K562 (cell line): Measurements from ENCODE around the gene PRKAR2B. TPM values are rescaled to one million over a fixed set of nuclear protein-coding genes. Genes with fewer than 3 reads are reported as not detected.
A peak's percentile ranks its signal among the peaks of the same experiment; 100 is the strongest.
"Not testable (repeated sequence)": the region's sequence is repeated elsewhere in the genome, so short reads cannot be mapped to it uniquely, and the experiment has no call there.

ENCODE experiments used
- ATAC-seq: fragments of 200-7000 bp; cut with Tn5 transposase; 3 replicates; pipeline ENCODE4 v1.9.1; 2020; ENCODE audit warnings: moderate library complexity
- BruUV-seq: library from RNA; stranded (reverse); fragments of 400-500 nt; replicated peaks from 2 replicates; lab custom pipeline; 2021; lab: Mats Ljungman, UMichigan
- CTCF ChIA-PET: fragments of 300-600 bp; formaldehyde crosslinking; extraction: SDS; loops from one replicate; lab custom pipeline; 2021; ENCODE audit warnings: low intra/inter-chr PET ratio; lab: Yijun Ruan, JAX
- POLR2A ChIA-PET: fragments of 300-600, 350-650 bp; sonication (Branson Sonifier 250); formaldehyde crosslinking; extraction: SDS; loops from one replicate; lab custom pipeline; 2021; ENCODE audit warnings: antibody characterized with exemption, inconsistent platforms; lab: Yijun Ruan, JAX
- DNase-seq, 4 experiments: peaks; one replicate each; pipeline versions ENCODE4 v3.0.0 to v3.0.0-alpha.2; 2011 to 2018; ENCODE audit warnings: low spot score in 3 of 4, mixed read lengths in 3 of 4; ENCODE audit errors: extremely low read depth in 1 of 4
- FAIRE-seq: peaks from 2 replicates; lab custom pipeline; 2011; peaks lifted over from hg19 to GRCh38; lab: Jason Lieb, UNC
- H2AFZ ChIP-seq: 2 replicates; pipeline ENCODE4 v1.6.0; 2011; ENCODE audit warnings: low read depth, low read length, control low read depth, inconsistent platforms
- H3K27ac ChIP-seq: fragments of 200-600 bp; 3 replicates; pipeline ENCODE4 v1.8.0; 2011; ENCODE audit warnings: low read depth, mild to moderate bottlenecking, control low read depth, inconsistent platforms, low read length, moderate library complexity, mixed read lengths; ENCODE audit errors: extremely low read depth
- H3K27me3 ChIP-seq, 2 experiments: fragments of 300-600 bp in 1 of 2; 2 replicates in 1 of 2; 3 replicates in 1 of 2; pipeline versions ENCODE4 v1.6.0 to v1.8.0; 2011; ENCODE audit warnings: inconsistent platforms in 2 of 2, low read length in 2 of 2, mild to moderate bottlenecking in 1 of 2, mixed read lengths in 1 of 2, moderate library complexity in 1 of 2; ENCODE audit not compliant: control insufficient read depth in 2 of 2, insufficient read depth in 2 of 2
- H3K36me3 ChIP-seq: fragments of 300-600 bp; 3 replicates; pipeline ENCODE4 v1.8.0; 2011; ENCODE audit warnings: mild to moderate bottlenecking, low read length, inconsistent platforms; ENCODE audit not compliant: control insufficient read depth, insufficient read depth
- H3K4me1 ChIP-seq, 2 experiments: fragments of 200-600 bp in 1 of 2; replicated peaks in 1 of 2; 2 replicates in 1 of 2; 3 replicates in 1 of 2; pipeline versions ENCODE4 v1.5.1 to v1.8.0; 2011; ENCODE audit warnings: inconsistent platforms in 2 of 2, low read length in 2 of 2, mild to moderate bottlenecking in 1 of 2, mixed read lengths in 1 of 2, moderate library complexity in 1 of 2; ENCODE audit not compliant: control insufficient read depth in 2 of 2, insufficient read depth in 2 of 2
- H3K4me2 ChIP-seq: 2 replicates; pipeline ENCODE4 v1.6.1; 2011; ENCODE audit warnings: low read length, control low read depth, inconsistent platforms, mixed read lengths; ENCODE audit not compliant: insufficient read depth
- H3K4me3 ChIP-seq: fragments of 200-600 bp; sonication (generic), shearing (Covaris generic); 2 replicates; pipeline ENCODE4 v1.5.1; 2016; ENCODE audit warnings: control low read depth, inconsistent platforms
- H3K79me2 ChIP-seq: fragments of 200-600 bp; 3 replicates; pipeline ENCODE4 v1.8.0; 2011; ENCODE audit warnings: low read length, inconsistent platforms; ENCODE audit not compliant: control insufficient read depth, insufficient read depth
- H3K9ac ChIP-seq, 2 experiments: 2 replicates each; pipeline versions ENCODE4 v1.6.0 to v1.6.1; 2011; ENCODE audit warnings: low read depth in 2 of 2, low read length in 2 of 2, control low read depth in 1 of 2, inconsistent platforms in 1 of 2, mild to moderate bottlenecking in 1 of 2, mixed read lengths in 1 of 2; ENCODE audit not compliant: insufficient read depth in 1 of 2
- H3K9me1 ChIP-seq: one replicate; pipeline ENCODE4 v1.6.0; 2011; ENCODE audit warnings: inconsistent platforms, mild to moderate bottlenecking, low read length, moderate library complexity; ENCODE audit not compliant: control insufficient read depth, insufficient read depth
- H3K9me3 ChIP-seq: replicated peaks from 2 replicates; pipeline ENCODE4 v1.5.1; 2011; ENCODE audit warnings: low read depth, low read length, inconsistent platforms; ENCODE audit not compliant: control insufficient read depth, insufficient read depth
- H4K20me1 ChIP-seq: replicated peaks from 2 replicates; pipeline ENCODE4 v1.6.1; 2011; ENCODE audit warnings: low read length, inconsistent platforms, mixed read lengths; ENCODE audit not compliant: control insufficient read depth, insufficient read depth
- ADNP ChIP-seq: fragments of 200-800 bp; sonication (Bioruptor generic); IDR thresholded peaks from 2 replicates; pipeline ENCODE4 v1.6.1; 2016; ENCODE audit warnings: missing genetic modification characterization, missing compliant biosample characterization
- ARNT ChIP-seq, 2 experiments: fragments of 450-650 bp; IDR thresholded peaks; 2 replicates each; pipeline ENCODE4 v1.6.1; 2016; ENCODE audit warnings: mild to moderate bottlenecking in 1 of 2
- BCOR ChIP-seq: fragments of 450-650 bp; IDR thresholded peaks from 2 replicates; pipeline ENCODE4 v1.6.1; 2016
- CHAMP1 ChIP-seq: fragments of 450-650 bp; IDR thresholded peaks from 2 replicates; pipeline ENCODE4 v1.6.1; 2016; ENCODE audit warnings: mild to moderate bottlenecking
- HDAC2 ChIP-seq: fragments of 450-650 bp; IDR thresholded peaks from 2 replicates; pipeline ENCODE4 v1.6.1; 2016; ENCODE audit warnings: mild to moderate bottlenecking
- KDM1A ChIP-seq, 2 experiments: fragments of 450-650 bp; IDR thresholded peaks; 2 replicates each; pipeline ENCODE4 v1.6.1; 2016; ENCODE audit warnings: mild to moderate bottlenecking in 2 of 2
- NFIC ChIP-seq: fragments of 450-650 bp; IDR thresholded peaks from 2 replicates; pipeline ENCODE4 v1.6.1; 2017; ENCODE audit warnings: mild to moderate bottlenecking, inconsistent platforms
- SMARCA5 ChIP-seq: fragments of 450-650 bp; IDR thresholded peaks from 2 replicates; pipeline ENCODE4 v1.6.1; 2016
- ZNF146 ChIP-seq: IDR thresholded peaks from one replicate; pipeline ENCODE4 v1.6.1; 2018; ENCODE audit warnings: missing compliant biosample characterization; ENCODE audit not compliant: unreplicated experiment
- WGBS: fragments of 100-300 bp; shearing (Covaris generic); methylation state at CpG from one replicate; pipeline ENCODE4 v1.1.6; 2016; ENCODE audit warnings: low coverage, mixed read lengths; ENCODE audit not compliant: insufficient coverage; ENCODE audit errors: missing lambda C conversion rate; 5-methylcytosine and 5-hydroxymethylcytosine counted together
- in situ Hi-C: fragments of 300-500 bp; cut with MboI; formaldehyde crosslinking; loops from 4 replicates; pipeline ENCODE4 v1.15.0; 2018; ENCODE audit warnings: inconsistent platforms, mixed read lengths
- intact Hi-C: fragments of 100-400 bp; cut with micrococcal nuclease; formaldehyde crosslinking; loops from 2 replicates; pipeline ENCODE4 v1.14.2; 2022
- polyA plus RNA-seq, 8 experiments: library from polyadenylated mRNA; depleted of rRNA in 4 of 8; stranded (reverse) in 5 of 8; unstranded in 3 of 8; fragments of >200 nt; fragmentation: Nextera tagmentation in 2 of 8; fragmentation: Illumina TruSeq in 1 of 8; extraction: Ambion mirVana in 2 of 8; extraction: Trizol in 1 of 8; gene quantifications; 2 replicates each; pipeline versions ENCODE4 v1.2.1 to v1.2.3, GENCODE V29; 2011 to 2014; ENCODE audit warnings: inconsistent platforms in 1 of 8, missing spikeins in 1 of 8
- total RNA-seq, 7 experiments: library from RNA; depleted of rRNA in 6 of 7; stranded (reverse); fragments of >200 nt in 6 of 7; fragmentation: Illumina TruSeq in 2 of 7; extraction: Trizol in 2 of 7; gene quantifications; 2 replicates each; pipeline versions ENCODE4 v1.2.1 to v1.2.3, GENCODE V29; 2011 to 2021; ENCODE audit warnings: low replicate concordance in 1 of 7

PRKAR2B gene
- total and polyA plus RNA-seq, 9 of the 15 experiments (the other 6 are each of a cell fraction or from before 2014, with no cell fraction given), result 59.0 to 173 (median 129) TPM

- H3K9ac ChIP-seq, H3K4me3 ChIP-seq, H4K20me1 ChIP-seq, H3K9me3 ChIP-seq, POLR2A ChIA-PET, BruUV-seq, H3K4me2 ChIP-seq, intact Hi-C loops, in situ Hi-C loops, FAIRE-seq, DNase-seq, H3K27ac ChIP-seq, H2AFZ ChIP-seq, ATAC-seq, H3K9me1 ChIP-seq, H3K27me3 ChIP-seq, CTCF ChIA-PET: not testable (repeated sequence)
- WGBS, result no CpG with 5 or more reads among the region's 1 CpG
- TF ChIP-seq ADNP (peak; percentile 44; the same call in 1 of the 2 replicates), BCOR (peak; percentile 98), KDM1A (IDR thresholded peaks at IDR 0.05) (peak; percentile 81 to 91), CHAMP1 (peak; percentile 66; the same call in 1 of the 2 replicates), NFIC (peak; percentile 45), ZNF146 (CRISPR knock-in tag) (peak; percentile 73), ARNT (IDR thresholded peaks at IDR 0.05) (peak in 1 of 2 experiments; percentile 12; a peak in 1 of 4 replicates), SMARCA5 (peak; percentile 84), HDAC2 (peak; percentile 35; the same call in 1 of the 2 replicates)
- H3K36me3 ChIP-seq, result peaks cover 13% of the 10 kb centered on the region
- H3K4me1 ChIP-seq, result peaks cover 4 to 26% of the 10 kb centered on the region in 2 experiments; a peak in 4 of 5 replicates
- peaks cover 88% of the 10 kb centered on the region for H3K79me2 ChIP-seq
Measured at GRCh38 chr7:107054965-107055364, 10.5 kb downstream of the PRKAR2B start.
